Trophoblast cell (in vitro differentiated cells and primary cell): ENCODE measurements around the gene TBX15.

Source experiments
- DNase-seq, 2 donors: peaks; one replicate each; pipeline ENCODE4 v3.0.0-alpha.2; 2016
- H2AFZ ChIP-seq: 2 replicates; pipeline ENCODE4 v1.6.1; 2013; ENCODE audit warnings: low read length, moderate library complexity, mild to moderate bottlenecking; ENCODE audit not compliant: insufficient read depth, poor library complexity
- H2AK5ac ChIP-seq: 2 replicates; pipeline ENCODE4 v1.6.1; 2013; ENCODE audit warnings: mild to moderate bottlenecking, low read length
- H2BK120ac ChIP-seq: 2 replicates; pipeline ENCODE4 v1.6.1; 2013; ENCODE audit warnings: low read length, mild to moderate bottlenecking, moderate library complexity; ENCODE audit not compliant: insufficient read depth, poor library complexity
- H2BK12ac ChIP-seq: 2 replicates; pipeline ENCODE4 v1.6.1; 2013; ENCODE audit warnings: mild to moderate bottlenecking, low read length, moderate library complexity
- H2BK5ac ChIP-seq: 2 replicates; pipeline ENCODE4 v1.6.1; 2013; ENCODE audit warnings: low read length, low read depth, moderate library complexity, mild to moderate bottlenecking; ENCODE audit not compliant: poor library complexity
- H3K14ac ChIP-seq: 2 replicates; pipeline ENCODE4 v1.6.1; 2013; ENCODE audit warnings: mild to moderate bottlenecking, low read length
- H3K18ac ChIP-seq: 2 replicates; pipeline ENCODE4 v1.6.1; 2013; ENCODE audit warnings: mild to moderate bottlenecking, low read length
- H3K23ac ChIP-seq: 2 replicates; pipeline ENCODE4 v1.6.1; 2013; ENCODE audit warnings: low read length
- H3K27ac ChIP-seq: 2 replicates; pipeline ENCODE4 v1.5.1; 2013; ENCODE audit warnings: low read depth, mild to moderate bottlenecking, inconsistent platforms, low read length, moderate library complexity
- H3K27me3 ChIP-seq: 2 replicates; pipeline ENCODE4 v1.6.1; 2013; ENCODE audit warnings: inconsistent platforms, mild to moderate bottlenecking, low read length, moderate library complexity; ENCODE audit not compliant: insufficient read depth
- H3K36me3 ChIP-seq, 2 experiments: 1 replicate in 1 of 2; 2 replicates in 1 of 2; pipeline ENCODE4 v1.6.1; 2013; ENCODE audit warnings: low read length in 2 of 2, mild to moderate bottlenecking in 2 of 2, moderate library complexity in 1 of 2; ENCODE audit not compliant: insufficient read depth in 2 of 2, control insufficient read depth in 1 of 2
- H3K4ac ChIP-seq: 2 replicates; pipeline ENCODE4 v1.6.1; 2013; ENCODE audit warnings: low read depth, mild to moderate bottlenecking, low read length, moderate library complexity
- H3K4me1 ChIP-seq, 2 experiments: 1 replicate in 1 of 2; 2 replicates in 1 of 2; pipeline ENCODE4 v1.6.1; 2013; ENCODE audit warnings: low read length in 2 of 2, mild to moderate bottlenecking in 2 of 2, moderate library complexity in 1 of 2; ENCODE audit not compliant: insufficient read depth in 2 of 2, control insufficient read depth in 1 of 2
- H3K4me2 ChIP-seq: 2 replicates; pipeline ENCODE4 v1.6.1; 2013; ENCODE audit warnings: inconsistent platforms, mild to moderate bottlenecking, low read length, moderate library complexity
- H3K4me3 ChIP-seq: 2 replicates; pipeline ENCODE4 v1.5.1; 2013; ENCODE audit warnings: mild to moderate bottlenecking, low read depth, low read length, inconsistent platforms
- H3K79me1 ChIP-seq: one replicate; pipeline ENCODE4 v1.6.1; 2013; ENCODE audit warnings: low read length
- H3K79me2 ChIP-seq: 2 replicates; pipeline ENCODE4 v1.6.1; 2013; ENCODE audit warnings: low read length, mild to moderate bottlenecking; ENCODE audit not compliant: control insufficient read depth, insufficient read depth, poor library complexity
- H3K9ac ChIP-seq: 2 replicates; pipeline ENCODE4 v1.6.1; 2013; ENCODE audit warnings: mild to moderate bottlenecking, low read length
- H3K9me3 ChIP-seq: 2 replicates; pipeline ENCODE4 v1.6.1; 2013; ENCODE audit warnings: low read depth, mild to moderate bottlenecking, control low read depth, inconsistent platforms, low read length; ENCODE audit not compliant: insufficient read depth
- H4K12ac ChIP-seq: 2 replicates; pipeline ENCODE4 v1.6.1; 2013; ENCODE audit warnings: low read depth, mild to moderate bottlenecking, low read length, moderate library complexity
- H4K8ac ChIP-seq: 2 replicates; pipeline ENCODE4 v1.6.1; 2013; ENCODE audit warnings: low read depth, mild to moderate bottlenecking, low read length, moderate library complexity
- H4K91ac ChIP-seq: one replicate; pipeline ENCODE4 v1.6.1; 2013; ENCODE audit warnings: low read depth, mild to moderate bottlenecking, low read length, moderate library complexity
- WGBS: extraction: QIAGEN DNeasy Blood & Tissue Kit; methylation state at CpG from one replicate; pipeline ENCODE4 v1.1.7; 2013; ENCODE audit warnings: missing lambda C conversion rate; ENCODE audit not compliant: insufficient read length, insufficient coverage; ENCODE audit errors: extremely low coverage; 5-methylcytosine and 5-hydroxymethylcytosine counted together

TBX15 gene

DNA sequence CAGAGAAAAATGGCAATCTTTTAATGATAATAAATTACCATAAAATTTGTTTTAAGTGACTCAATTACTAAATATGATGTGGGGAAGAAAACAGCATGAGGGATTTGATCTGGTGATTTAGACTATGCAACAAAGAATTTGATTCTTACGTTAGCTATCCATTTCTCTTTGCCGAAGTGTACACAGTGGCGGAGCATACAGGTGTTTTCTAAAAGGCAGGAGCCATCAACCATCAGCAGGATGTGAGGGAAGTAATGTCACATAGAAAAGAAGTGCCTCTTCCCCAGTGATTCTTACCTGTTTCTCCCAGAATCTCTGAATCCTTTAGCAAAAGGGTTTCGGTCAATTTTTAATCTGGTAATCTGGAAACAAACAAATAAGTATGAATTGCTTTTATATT lies 74.3 kb downstream of the TBX15 start:
- Histone ChIP-seq H4K8ac (no peak overlapping the region), H3K27ac (no peak overlapping the region), H3K9me3 (no peaks in the 10 kb centered on the region), H3K27me3 (no peaks in the 10 kb centered on the region), H2BK120ac (no peak overlapping the region), H2BK5ac (no peak overlapping the region), H3K18ac (no peak overlapping the region), H3K4ac (no peak overlapping the region), H3K36me3 (no peaks in the 10 kb centered on the region), H3K4me3 (no peak overlapping the region), H3K9ac (no peak overlapping the region), H4K12ac (no peak overlapping the region), H3K79me1 (no peaks in the 10 kb centered on the region), H3K23ac (no peak overlapping the region), H4K91ac (no peak overlapping the region), H3K79me2 (no peaks in the 10 kb centered on the region), H2BK12ac (no peak overlapping the region), H2AK5ac (no peak overlapping the region), H3K4me2 (no peak overlapping the region), H3K4me1 (peaks cover 0 to 2% of the 10 kb centered on the region in 2 experiments), H3K14ac (no peak overlapping the region), H2AFZ (no peak overlapping the region)
- WGBS, result no CpG with 5 or more reads among the region's 4 CpGs
- no peak for DNase-seq

DNA sequence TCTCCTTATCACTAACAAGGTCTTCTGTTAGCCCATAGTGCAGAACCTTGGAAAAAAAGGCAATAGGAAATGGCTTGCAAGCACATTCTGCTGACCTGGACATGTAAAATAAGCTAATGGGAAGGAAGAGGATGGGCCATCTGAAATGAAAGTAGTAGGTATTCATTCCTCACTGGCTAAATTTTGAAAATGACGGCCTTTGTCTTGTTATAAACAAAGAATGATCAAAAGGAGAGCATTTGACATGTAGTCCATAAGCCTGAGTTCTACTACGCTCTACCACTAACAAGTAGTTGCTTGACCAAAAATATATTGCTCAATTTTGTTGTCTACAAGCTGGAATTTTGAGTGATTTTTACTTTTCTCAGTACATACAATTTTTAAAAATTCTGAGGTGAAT lies 75.6 kb downstream of the TBX15 start:
- no peak overlapping the region for H3K4me2 ChIP-seq
- no peak overlapping the region for H3K4me3 ChIP-seq
- H2AFZ ChIP-seq, result no peak overlapping the region
- H2BK120ac ChIP-seq, result no peak overlapping the region
- H4K91ac ChIP-seq, result no peak overlapping the region
- H3K4ac ChIP-seq, result no peak overlapping the region
- no CpG with 5 or more reads among the region's 2 CpGs for WGBS
- no peak for DNase-seq
- no peaks in the 10 kb centered on the region for H3K79me2 ChIP-seq
- no peak overlapping the region for H3K9ac ChIP-seq
- no peaks in the 10 kb centered on the region for H3K9me3 ChIP-seq
- no peak overlapping the region for H4K8ac ChIP-seq
- H3K36me3 ChIP-seq, result no peaks in the 10 kb centered on the region
- H3K27me3 ChIP-seq, result no peaks in the 10 kb centered on the region
- H3K23ac ChIP-seq, result no peak overlapping the region
- H2AK5ac ChIP-seq, result no peak overlapping the region
- no peak overlapping the region for H3K18ac ChIP-seq
- no peak overlapping the region for H3K14ac ChIP-seq
- H2BK12ac ChIP-seq, result no peak overlapping the region
- no peak overlapping the region for H4K12ac ChIP-seq
- H3K4me1 ChIP-seq, result peaks cover 0 to 2% of the 10 kb centered on the region in 2 experiments
- no peaks in the 10 kb centered on the region for H3K79me1 ChIP-seq
- no peak overlapping the region for H3K27ac ChIP-seq
- no peak overlapping the region for H2BK5ac ChIP-seq

DNA sequence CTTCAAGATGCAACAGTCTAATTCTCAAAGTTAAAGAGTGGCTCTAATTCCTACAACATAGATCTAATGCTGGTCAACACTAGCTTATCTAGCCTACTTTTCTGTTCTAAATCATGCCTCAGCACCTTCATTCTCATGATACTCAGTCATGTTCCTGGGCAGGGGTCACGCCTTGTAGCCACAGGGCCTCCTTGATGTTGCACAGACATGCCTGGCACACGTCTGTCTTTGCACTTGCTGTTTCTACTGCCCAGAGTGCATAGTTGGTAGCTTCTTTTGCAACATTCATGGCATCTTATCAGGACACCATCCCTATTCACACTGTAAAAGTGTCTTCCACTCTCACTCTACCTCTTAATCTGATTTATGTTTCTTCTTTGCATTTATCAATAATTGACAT lies 76.6 kb downstream of the TBX15 start:
- Histone ChIP-seq H3K79me2 (no peaks in the 10 kb centered on the region), H3K27me3 (no peaks in the 10 kb centered on the region), H3K18ac (no peak overlapping the region), H3K4me3 (no peak overlapping the region), H2AK5ac (no peak overlapping the region), H3K4me2 (no peak overlapping the region), H3K36me3 (no peaks in the 10 kb centered on the region), H3K27ac (no peak overlapping the region), H2BK12ac (no peak overlapping the region), H3K23ac (no peak overlapping the region), H3K79me1 (no peaks in the 10 kb centered on the region), H4K8ac (no peak overlapping the region), H4K91ac (no peak overlapping the region), H2BK5ac (no peak overlapping the region), H3K9ac (no peak overlapping the region), H3K4ac (no peak overlapping the region), H3K4me1 (peaks cover 0 to 2% of the 10 kb centered on the region in 2 experiments), H4K12ac (no peak overlapping the region), H3K14ac (no peak overlapping the region), H2AFZ (no peak overlapping the region), H2BK120ac (no peak overlapping the region), H3K9me3 (no peaks in the 10 kb centered on the region)
- no CpG with 5 or more reads among the region's 2 CpGs for WGBS
- DNase-seq, result no peak

DNA sequence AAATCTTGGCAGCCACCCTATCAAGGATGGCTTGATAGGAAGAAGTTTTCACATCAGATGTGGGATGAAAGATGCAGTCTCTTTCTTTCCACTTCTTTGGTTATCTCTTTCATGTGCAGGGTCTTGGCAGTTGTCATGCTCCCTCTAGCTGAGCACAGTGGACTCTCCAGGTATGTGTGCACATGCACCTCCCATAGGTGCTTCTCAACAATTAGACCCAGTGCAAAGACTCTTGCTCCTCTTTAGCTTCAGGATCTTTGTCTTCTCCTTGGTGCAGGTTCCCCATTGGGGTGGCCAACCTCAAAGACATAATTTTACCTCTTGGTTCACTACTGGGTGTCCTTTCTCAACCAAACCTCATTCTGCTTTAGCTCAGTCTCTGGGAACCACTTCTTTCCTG lies 80.7 kb downstream of the TBX15 start:
- Histone ChIP-seq H3K4ac (no peak overlapping the region), H3K14ac (no peak overlapping the region)

More for the DNA sequence above, 80.7 kb downstream of the TBX15 start:
- DNase-seq, result no peak
- H4K91ac ChIP-seq, result no peak overlapping the region
- no peaks in the 10 kb centered on the region for H3K36me3 ChIP-seq
- no peaks in the 10 kb centered on the region for H3K79me2 ChIP-seq
- no peak overlapping the region for H4K8ac ChIP-seq
- no peak overlapping the region for H2AFZ ChIP-seq
- H2BK12ac ChIP-seq, result no peak overlapping the region
- peaks cover 0 to 2% of the 10 kb centered on the region in 2 experiments for H3K4me1 ChIP-seq
- no peak overlapping the region for H3K27ac ChIP-seq
- H3K79me1 ChIP-seq, result no peaks in the 10 kb centered on the region
- H3K4me3 ChIP-seq, result no peak overlapping the region
- no peaks in the 10 kb centered on the region for H3K27me3 ChIP-seq
- no peak overlapping the region for H2BK5ac ChIP-seq
- no peak overlapping the region for H3K23ac ChIP-seq
- no peaks in the 10 kb centered on the region for H3K9me3 ChIP-seq
- no peak overlapping the region for H4K12ac ChIP-seq
- H3K9ac ChIP-seq, result no peak overlapping the region
- no peak overlapping the region for H2AK5ac ChIP-seq
- H3K4me2 ChIP-seq, result no peak overlapping the region
- H3K18ac ChIP-seq, result no peak overlapping the region
- no peak overlapping the region for H2BK120ac ChIP-seq
